Measurements from ENCODE around the gene MASTL. TPM values are rescaled to one million over a fixed set of nuclear protein-coding genes. Genes with fewer than 3 reads are reported as not detected.
A peak's percentile ranks its signal among the peaks of the same experiment; 100 is the strongest.

The MASTL gene
- 11.8 TPM for total RNA-seq

DNA sequence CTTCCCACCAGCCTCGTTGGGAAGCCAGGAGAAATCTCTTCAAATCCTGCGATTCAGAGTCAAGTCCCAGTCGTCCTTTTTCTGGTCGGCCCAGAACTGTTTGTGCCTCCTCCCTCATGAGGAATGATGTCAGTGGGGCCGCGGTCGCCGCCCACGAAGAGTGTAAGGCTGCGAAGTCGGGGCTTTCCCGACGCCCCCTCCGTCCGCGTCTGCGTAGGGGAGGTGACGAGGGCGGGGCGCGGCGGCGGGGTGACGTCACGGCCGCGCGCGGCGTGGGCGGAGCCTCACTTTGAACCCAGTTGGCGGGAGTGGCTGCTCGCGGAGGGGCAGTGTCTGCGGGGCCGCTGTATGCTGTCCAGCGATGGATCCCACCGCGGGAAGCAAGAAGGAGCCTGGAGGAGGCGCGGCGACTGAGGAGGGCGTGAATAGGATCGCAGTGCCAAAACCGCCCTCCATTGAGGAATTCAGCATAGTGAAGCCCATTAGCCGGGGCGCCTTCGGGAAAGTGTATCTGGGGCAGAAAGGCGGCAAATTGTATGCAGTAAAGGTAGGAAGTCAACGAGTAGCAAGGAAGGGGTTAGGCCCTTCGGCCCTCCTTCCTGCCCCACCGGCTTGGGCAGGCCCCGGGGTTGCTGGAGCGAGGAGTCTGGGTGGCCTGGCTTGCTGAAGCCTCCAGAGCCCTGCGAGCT, at the start of gene MASTL:
MASTL (plus strand) TSS at position 287 of the 689 bp plus-strand sequence; CDS start at position 362, 75 bp downstream.
- no peaks in the 10 kb centered on the region for H3K9me3 ChIP-seq
- H3K4me3 ChIP-seq: peak within 1 kb of the TSS; percentile 78 to 90
- H3K27ac ChIP-seq: peak within 1 kb of the TSS; percentile 98 to 100
- no peaks in the 10 kb centered on the region for H3K36me3 ChIP-seq
- peak; percentile 79 to 98 for DNase-seq (ENCODE audit: low spot score in 2 of 2)
- peaks cover 3 to 18% of the 10 kb centered on the region in 2 donors for H3K4me1 ChIP-seq
- TF ChIP-seq, protein P1, sequence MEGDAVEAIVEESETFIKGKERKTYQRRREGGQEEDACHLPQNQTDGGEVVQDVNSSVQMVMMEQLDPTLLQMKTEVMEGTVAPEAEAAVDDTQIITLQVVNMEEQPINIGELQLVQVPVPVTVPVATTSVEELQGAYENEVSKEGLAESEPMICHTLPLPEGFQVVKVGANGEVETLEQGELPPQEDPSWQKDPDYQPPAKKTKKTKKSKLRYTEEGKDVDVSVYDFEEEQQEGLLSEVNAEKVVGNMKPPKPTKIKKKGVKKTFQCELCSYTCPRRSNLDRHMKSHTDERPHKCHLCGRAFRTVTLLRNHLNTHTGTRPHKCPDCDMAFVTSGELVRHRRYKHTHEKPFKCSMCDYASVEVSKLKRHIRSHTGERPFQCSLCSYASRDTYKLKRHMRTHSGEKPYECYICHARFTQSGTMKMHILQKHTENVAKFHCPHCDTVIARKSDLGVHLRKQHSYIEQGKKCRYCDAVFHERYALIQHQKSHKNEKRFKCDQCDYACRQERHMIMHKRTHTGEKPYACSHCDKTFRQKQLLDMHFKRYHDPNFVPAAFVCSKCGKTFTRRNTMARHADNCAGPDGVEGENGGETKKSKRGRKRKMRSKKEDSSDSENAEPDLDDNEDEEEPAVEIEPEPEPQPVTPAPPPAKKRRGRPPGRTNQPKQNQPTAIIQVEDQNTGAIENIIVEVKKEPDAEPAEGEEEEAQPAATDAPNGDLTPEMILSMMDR (IDR thresholded peaks at IDR 0.05): no peak
- intact Hi-C loops (cut with DNase I): loop anchor here (1.0 to 2.0 kb wide), 2 partner anchors 87 to 294 kb away; partner anchors contain the start of gene ABI1
- H3K27me3 ChIP-seq: no peaks in the 10 kb centered on the region

DNA sequence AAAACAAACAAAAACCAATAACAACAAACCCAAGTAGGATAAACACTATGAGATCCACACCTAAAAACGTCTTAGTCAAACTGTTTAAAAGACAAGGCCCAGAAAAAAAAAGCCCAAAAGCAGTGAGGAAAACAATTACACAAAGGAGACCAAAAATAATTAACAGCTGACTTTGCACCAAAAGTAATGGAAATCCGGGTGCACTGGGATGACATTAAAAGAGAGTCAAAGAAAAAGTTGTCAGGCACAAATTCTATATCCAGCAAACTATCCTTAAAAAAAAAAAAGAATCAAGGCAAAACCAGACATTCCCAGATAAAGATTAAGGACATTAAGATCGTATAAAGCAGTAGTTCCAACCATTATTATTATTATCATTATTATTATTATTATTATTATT, 47.0 kb upstream of the MASTL start:
- DNase-seq (ENCODE audit: low spot score in 2 of 2): no peak
- peaks cover 29 to 37% of the 10 kb centered on the region in 2 donors for H3K36me3 ChIP-seq
- no peak overlapping the region for H3K4me3 ChIP-seq
- no peaks in the 10 kb centered on the region for H3K9me3 ChIP-seq
- H3K4me1 ChIP-seq: no peaks in the 10 kb centered on the region
- H3K27ac ChIP-seq: no peak overlapping the region
- TF ChIP-seq, protein P1 (IDR thresholded peaks at IDR 0.05): no peak
- intact Hi-C loops (cut with DNase I): no loop called here
- H3K27me3 ChIP-seq: no peaks in the 10 kb centered on the region

DNA sequence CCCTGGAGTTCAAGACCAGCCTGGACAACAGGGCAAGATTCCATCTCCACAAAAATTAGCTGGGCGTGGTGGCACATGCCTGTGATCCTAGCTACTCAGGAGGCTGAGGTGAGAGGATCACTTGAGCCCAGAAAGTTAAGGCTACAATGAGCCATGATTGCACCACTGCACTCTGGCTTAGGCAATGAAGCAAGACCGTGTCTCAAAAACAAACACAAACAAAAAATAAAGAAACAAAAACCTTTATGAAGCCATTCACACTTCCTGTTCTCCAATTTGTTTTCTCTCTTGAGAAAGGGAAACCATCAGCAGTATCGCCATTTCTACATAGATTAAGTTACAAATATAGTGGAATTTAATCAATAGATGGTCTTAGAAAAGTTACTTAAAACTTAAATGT, 20.8 kb upstream of the MASTL start:
- Histone ChIP-seq H3K4me1 (no peaks in the 10 kb centered on the region), H3K9me3 (no peaks in the 10 kb centered on the region), H3K27ac (no peak overlapping the region), H3K4me3 (no peak overlapping the region), H3K27me3 (no peaks in the 10 kb centered on the region), H3K36me3 (peaks cover 23 to 70% of the 10 kb centered on the region in 2 donors)
- intact Hi-C loops (cut with DNase I): no loop called here
- TF ChIP-seq, protein P1 (IDR thresholded peaks at IDR 0.05): no peak
- no peak for DNase-seq (ENCODE audit: low spot score in 2 of 2)

DNA sequence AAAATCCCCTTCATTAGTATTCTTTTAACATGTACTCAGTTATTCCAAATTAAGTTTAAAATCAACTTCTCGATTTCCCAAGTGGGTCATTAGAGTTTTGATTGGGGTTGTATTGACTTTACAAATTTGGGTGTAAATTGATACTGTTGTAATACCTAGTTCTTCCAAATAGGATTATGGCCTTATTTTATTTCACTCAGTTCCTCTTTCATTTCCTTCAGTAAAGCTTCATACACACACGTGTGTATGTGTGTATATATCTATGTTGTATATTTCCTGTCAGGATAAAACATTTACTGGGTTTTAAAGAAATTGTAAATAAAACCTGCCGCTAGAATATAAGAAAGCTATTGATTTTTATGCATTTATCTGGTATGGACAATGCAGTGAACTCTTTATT, 16.9 kb upstream of the MASTL start:
- intact Hi-C loops (cut with DNase I): no loop called here
- peaks cover 19 to 54% of the 10 kb centered on the region in 2 donors for H3K36me3 ChIP-seq

DNA sequence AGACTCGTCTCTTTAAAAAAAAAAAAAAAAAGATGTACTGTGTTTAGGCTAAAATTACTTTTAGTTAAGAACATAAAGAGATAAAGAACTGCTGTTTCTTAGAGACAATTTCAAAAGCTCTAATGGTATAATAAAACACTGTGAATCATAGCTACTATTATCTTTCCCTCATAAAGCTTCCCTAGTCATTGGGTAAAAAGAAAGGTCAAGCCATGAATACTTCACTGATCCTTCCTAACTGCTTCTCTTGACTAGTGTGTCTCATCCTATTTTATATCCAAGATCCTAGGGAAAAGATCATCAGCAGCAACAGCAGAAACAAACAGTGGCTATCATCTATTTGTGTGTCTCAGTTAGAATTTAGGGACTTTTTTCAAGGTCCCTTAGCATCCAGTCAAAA, 11.5 kb upstream of the MASTL start:
- intact Hi-C loops (cut with DNase I): no loop called here
- no peaks in the 10 kb centered on the region for H3K27me3 ChIP-seq
- peaks cover 38 to 76% of the 10 kb centered on the region in 2 donors for H3K36me3 ChIP-seq
- no peaks in the 10 kb centered on the region for H3K9me3 ChIP-seq
- H3K4me1 ChIP-seq: no peaks in the 10 kb centered on the region
- no peak for DNase-seq (ENCODE audit: low spot score in 2 of 2)
- no peak overlapping the region for H3K4me3 ChIP-seq
- TF ChIP-seq, protein P1 (IDR thresholded peaks at IDR 0.05): no peak
- H3K27ac ChIP-seq: no peak overlapping the region

More for the DNA sequence above, 16.9 kb upstream of the MASTL start:
- Histone ChIP-seq H3K27me3 (no peaks in the 10 kb centered on the region), H3K4me3 (no peak overlapping the region), H3K9me3 (no peaks in the 10 kb centered on the region), H3K4me1 (no peaks in the 10 kb centered on the region), H3K27ac (no peak overlapping the region)
- no peak for DNase-seq (ENCODE audit: low spot score in 2 of 2)
- TF ChIP-seq, protein P1 (IDR thresholded peaks at IDR 0.05): no peak

All from ascending aorta (tissue), 2 donors.